Neural cell (in vitro differentiated cells): ENCODE results near the gene PRRX2.

Experiments
- CTCF ChIP-seq: fragments of 450-650 bp; IDR thresholded peaks from 2 replicates; pipeline ENCODE4 v1.5.1; 2014; ENCODE audit warnings: antibody characterized with exemption, mild to moderate bottlenecking, moderate library complexity; ENCODE audit not compliant: poor library complexity, severe bottlenecking
- EZH2 ChIP-seq: fragments of 200-600, 300-800 bp; shearing (Covaris generic), sonication (generic); IDR thresholded peaks from 2 replicates; pipeline ENCODE4 v1.6.1; 2014; ENCODE audit warnings: antibody characterized with exemption, low read length, borderline replicate concordance, mild to moderate bottlenecking; ENCODE audit not compliant: insufficient read depth, poor library complexity, severe bottlenecking
- MXI1 ChIP-seq: fragments of 450-650 bp; conservative IDR thresholded peaks from 2 replicates; pipeline ENCODE4 v1.6.1; 2014; ENCODE audit warnings: antibody characterized with exemption, mild to moderate bottlenecking; ENCODE audit not compliant: poor library complexity, severe bottlenecking
- POLR2AphosphoS5 ChIP-seq: IDR thresholded peaks from 2 replicates; pipeline ENCODE4 v1.6.1; 2012

- TF ChIP-seq MXI1 (no peak), EZH2 (no peak), CTCF (no peak), POLR2AphosphoS5 (no peak)
These were observed 21.9 kb downstream of the PRRX2 start for GRCh38 chr9:129687391-129687790.
